ENCODE results near the gene XBP1.
"Not testable (repeated sequence)": the region's sequence is repeated elsewhere in the genome, so short reads cannot be mapped to it uniquely, and the experiment has no call there.

The XBP1 gene

DNA sequence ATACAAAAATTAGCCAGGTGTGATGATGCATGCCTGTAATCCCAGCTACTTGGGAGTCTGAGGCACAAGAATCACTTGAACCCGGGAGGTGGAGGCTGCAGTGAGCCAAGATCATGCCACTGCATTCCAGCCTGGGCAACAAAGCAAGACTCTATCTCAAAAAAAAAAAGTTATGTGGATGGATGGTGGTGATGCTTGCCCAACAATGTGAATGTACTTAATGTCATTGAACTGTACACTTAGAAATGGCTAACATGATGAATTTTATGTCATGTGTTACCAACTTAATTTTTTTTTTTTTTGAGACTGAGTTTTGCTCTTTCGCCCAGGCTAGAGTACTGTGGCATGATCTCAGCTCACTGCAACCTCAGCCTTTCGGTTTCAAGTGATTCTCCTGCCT lies 45.9 kb downstream of the XBP1 start:
- H3K9me3 ChIP-seq (ENCODE audit: control insufficient read depth, insufficient read depth, low read length); H3K36me3 ChIP-seq (ENCODE audit: control insufficient read depth, insufficient read depth, low read length); H3K27me3 ChIP-seq (ENCODE audit: control insufficient read depth, insufficient read depth, low read length); H3K4me1 ChIP-seq (ENCODE audit: control insufficient read depth, insufficient read depth, low read length); H3K4me3 ChIP-seq (ENCODE audit: low read depth, low read length); H3K9ac ChIP-seq (ENCODE audit: low read depth, low read length): not testable (repeated sequence)

GRCh38 chr22:28750471-28750881 lies 49.9 kb downstream of the XBP1 start:
- Histone ChIP-seq H3K4me1 (ENCODE audit: control insufficient read depth, insufficient read depth, low read length) (no peaks in the 10 kb centered on the region), H3K9me3 (ENCODE audit: control insufficient read depth, insufficient read depth, low read length) (no peaks in the 10 kb centered on the region), H3K9ac (ENCODE audit: low read depth, low read length) (no peak overlapping the region), H3K4me3 (ENCODE audit: low read depth, low read length) (no peak overlapping the region), H3K27me3 (ENCODE audit: control insufficient read depth, insufficient read depth, low read length) (no peaks in the 10 kb centered on the region), H3K36me3 (ENCODE audit: control insufficient read depth, insufficient read depth, low read length) (peaks cover 30% of the 10 kb centered on the region)
